GM18861 (cell line): ENCODE data around the gene INTS1.

Experiments
- ATAC-seq: cut with Tn5 transposase; IDR thresholded peaks from one replicate; pipeline ENCODE4 v1.9.1; 2021; ENCODE audit not compliant: unreplicated experiment

The INTS1 gene

DNA sequence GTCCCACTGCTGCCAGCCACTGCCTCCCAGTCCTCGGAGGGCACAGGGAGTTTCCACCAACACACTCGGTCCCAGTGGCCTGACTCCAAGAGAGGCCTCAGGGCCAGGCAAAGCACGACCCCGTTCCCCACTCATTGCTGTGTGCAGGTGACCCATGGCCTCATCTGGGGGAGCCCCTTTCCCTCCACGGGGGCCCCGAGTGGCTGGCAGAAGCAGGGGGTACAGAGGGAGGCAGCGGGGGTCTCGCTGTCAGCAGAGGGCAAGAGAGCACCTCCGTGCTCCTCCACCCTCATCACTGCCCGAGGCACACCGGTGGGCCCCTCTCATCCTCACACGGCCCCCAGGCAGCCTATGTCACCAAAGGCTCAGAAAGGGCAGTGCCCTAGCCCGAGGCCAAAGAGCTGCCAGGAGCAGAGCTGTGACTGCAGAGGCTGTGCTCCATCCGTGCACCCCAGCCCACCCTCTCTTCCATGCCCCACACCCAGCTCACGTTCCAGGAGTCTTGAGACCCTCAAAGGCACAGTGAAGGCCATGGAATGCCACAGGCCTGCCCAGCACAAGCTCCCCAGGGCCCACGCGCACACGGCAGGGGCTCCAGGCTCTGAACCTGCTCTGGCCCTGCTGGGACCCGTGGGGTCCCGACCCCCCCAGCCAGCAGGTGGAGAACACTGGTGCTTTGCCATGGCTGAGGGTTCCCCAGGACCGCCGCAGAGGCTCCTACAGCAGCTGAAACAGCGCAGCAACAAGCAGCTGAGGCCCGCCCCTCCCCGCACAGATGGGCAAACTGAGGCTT is 70.9 kb downstream of the INTS1 start:
- no peak for ATAC-seq

DNA sequence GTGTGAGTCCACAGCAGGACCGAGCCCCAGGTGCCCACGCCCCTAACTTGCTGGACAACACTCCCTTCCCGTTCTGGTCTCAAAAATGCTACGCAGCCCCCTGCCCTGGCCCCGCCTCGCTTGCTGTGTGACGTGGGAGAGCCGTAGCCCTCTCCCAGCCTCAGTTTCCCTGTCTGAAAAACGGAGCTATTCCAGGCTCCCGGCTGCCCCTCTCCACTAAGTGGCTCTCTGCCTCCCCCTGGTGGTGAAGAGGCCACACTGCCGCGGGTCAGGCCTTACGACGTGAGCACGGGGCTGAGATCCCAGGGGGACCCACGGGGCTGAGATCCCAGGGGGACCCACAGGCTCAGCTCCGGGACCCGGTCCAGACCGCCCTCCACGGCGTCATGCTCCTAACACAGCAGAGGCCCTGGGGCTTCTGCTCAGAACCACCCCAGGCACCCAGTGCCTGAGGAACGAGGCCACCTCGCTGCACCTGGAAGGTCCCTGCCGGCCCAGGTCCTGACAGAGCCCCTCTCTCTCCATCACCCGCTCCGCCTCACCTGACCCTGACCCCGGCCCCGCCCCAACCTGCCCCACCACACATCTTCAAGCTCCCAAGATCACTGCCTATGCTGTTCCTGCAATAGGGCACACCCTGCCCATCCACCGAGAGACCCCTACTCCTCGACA is 71.6 kb downstream of the INTS1 start:
- ATAC-seq, result no peak

DNA sequence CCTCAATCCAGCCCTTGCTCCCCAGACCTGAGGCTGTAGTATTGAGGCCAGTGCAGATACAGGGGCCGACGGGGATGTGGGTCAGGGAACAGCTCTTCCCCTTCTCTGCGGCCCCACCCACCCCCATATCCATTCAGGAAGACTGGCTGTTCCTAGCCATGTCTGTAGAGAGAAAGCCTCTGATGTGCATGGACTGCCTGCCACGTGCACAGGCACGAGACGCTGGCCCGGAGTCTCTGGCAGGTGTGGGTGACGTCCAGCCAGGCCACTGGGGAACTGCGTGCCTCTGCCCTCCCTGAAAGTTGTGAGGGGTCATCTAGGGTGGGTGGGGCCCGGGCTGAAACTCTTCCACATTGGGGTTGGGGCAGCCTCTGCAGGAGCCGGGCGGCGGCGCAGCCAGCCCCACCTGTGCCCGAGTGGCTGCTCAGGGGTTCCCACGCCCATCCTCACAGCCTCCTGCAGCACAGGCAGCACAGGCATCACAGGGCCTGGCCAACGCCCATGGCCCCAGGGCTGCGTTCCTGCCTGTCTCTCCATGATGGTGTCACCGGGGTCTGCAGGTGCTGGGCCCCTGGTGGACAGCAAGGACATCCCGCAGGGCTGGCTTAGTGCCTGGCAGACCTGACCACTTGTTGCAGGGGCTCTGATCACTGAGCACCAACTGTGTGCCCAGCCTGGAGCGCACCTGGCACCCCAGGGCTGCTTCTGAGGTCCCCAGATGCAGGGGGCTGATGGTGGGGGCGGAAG is 72.4 kb downstream of the INTS1 start:
- no peak for ATAC-seq

DNA sequence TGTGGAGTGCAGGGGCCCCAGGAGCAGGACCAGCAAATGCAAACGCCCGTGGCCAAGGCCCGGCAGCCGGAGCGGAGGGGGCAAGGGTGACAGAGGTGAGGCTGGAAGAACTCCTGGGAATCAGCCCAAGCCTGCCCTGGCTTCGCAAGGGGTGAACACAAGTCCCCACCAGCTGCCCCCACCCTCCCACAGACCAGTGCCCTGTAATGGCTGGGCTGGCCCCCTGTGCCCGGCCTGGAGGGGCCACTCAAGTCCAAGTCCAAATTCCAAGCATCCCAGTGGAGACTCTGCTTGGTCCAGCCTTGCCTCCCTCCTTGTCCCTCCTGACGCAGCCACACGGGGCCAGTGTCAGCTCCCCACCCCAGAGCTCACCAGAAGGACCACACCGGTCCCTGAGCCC is 73.0 kb downstream of the INTS1 start:
- ATAC-seq, result no peak

DNA sequence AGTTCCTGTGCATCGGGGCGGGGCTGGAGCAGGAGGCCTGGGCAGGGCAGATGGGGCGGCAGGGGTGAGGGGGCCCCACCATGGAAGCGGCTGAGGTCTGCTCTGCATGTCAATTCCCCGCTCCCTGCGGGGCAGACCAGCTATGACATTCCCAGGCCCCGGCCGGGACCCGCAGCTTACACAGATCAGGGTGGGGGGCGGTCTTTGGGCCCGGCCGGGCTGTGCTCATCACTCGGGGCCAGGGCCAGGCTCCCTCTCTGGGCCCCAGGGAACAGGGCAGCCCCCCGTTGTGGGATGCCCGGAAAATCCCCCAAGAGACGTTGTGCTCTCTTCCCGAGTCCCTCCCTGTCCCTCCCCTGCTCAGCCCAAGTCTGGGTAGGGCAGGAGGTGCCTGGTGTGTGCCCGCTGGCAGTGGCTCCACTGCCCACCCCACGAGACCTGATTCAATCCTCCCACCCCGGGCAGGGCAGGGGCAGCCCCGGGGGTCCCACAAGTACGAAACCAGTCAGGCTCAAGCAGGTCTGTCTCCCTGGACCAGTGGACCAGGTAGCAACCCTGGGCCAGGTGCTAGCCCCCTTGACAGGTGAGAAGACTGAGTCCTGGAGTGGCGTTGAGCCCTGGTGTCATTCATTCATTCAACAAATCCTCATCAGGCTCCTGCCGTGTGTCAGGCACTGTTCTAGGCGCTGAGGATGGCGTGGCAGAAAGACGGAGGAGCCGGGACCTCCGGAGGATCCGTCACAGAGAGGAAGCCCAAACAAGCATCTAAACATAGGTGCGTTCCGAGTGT is 73.9 kb downstream of the INTS1 start:
- no peak for ATAC-seq

DNA sequence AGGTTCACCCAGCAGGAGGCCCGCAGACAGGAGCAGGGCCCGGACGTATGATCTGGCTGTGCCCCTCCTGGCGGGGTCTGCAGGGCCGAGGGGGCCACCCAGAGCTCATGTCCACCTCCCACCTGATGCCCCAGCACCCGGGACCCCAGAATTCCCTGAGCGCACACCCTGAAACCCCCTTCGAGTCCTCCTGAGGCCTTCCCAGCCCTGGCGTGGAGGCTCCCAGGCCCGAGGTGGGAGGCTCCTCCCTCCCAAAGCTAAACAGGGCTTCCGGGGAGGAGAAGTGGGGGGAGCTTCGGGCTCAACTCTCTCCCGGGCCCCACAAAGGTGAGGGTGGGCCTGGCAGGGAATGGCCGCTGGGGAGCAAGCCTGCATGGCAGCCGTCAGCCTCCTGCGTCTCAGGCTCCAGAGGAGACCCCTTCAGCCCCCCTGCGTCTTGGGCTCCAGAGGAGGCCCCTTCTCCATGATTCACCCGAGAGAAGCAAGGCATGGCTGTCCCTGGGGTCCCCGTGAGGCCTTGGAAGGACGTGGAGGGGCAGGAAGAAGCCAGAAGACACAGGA is 75.2 kb downstream of the INTS1 start:
- no peak for ATAC-seq

DNA sequence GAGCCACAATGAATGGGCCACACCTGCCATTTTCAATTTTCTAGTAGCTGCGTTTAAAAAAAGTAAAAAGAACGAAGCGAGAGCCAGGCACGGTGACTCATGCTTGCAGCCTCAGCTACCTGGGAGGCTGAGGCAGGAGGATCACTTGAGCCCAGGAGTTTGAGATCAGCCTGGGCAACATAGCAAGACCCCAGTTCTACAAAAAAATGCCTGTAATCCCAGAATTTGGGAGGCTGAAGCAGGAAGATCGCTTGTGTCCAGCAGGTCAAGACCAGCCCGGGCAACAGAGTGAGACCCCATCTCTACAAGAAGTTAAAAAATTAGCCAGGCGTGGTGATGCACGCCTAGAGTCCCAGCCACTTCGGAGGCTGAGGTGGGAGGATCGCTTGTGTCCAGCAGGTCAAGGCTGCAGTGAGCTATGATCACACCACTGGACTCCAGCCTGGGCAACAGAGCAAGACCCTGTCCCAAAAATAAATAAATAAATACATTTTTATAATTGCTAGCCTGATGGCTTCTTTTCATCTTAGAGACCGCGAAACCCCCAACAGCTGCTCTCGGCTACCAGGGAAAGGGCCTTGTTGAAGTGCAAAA is 77.0 kb downstream of the INTS1 start:
- ATAC-seq, result no peak

DNA sequence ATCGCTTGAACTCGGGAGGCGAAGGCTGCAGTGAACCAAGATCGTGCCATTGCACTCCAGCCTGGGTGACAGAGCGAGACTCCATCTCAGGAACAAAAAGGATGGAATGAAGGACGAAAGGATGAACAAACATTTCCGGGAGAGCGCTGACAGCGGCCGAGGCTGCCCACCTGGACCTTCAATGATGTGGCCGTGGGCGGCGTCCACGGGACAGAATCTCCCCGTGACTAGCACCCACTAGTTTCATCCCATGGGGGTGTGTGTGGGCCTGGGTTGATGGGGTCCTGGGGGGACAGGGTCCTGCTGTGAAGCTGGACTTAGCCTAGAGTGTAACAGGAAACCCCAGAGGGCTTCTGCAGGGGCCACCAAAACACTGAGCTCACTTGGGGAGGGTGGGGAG is 77.7 kb downstream of the INTS1 start:
- ATAC-seq, result no peak

DNA sequence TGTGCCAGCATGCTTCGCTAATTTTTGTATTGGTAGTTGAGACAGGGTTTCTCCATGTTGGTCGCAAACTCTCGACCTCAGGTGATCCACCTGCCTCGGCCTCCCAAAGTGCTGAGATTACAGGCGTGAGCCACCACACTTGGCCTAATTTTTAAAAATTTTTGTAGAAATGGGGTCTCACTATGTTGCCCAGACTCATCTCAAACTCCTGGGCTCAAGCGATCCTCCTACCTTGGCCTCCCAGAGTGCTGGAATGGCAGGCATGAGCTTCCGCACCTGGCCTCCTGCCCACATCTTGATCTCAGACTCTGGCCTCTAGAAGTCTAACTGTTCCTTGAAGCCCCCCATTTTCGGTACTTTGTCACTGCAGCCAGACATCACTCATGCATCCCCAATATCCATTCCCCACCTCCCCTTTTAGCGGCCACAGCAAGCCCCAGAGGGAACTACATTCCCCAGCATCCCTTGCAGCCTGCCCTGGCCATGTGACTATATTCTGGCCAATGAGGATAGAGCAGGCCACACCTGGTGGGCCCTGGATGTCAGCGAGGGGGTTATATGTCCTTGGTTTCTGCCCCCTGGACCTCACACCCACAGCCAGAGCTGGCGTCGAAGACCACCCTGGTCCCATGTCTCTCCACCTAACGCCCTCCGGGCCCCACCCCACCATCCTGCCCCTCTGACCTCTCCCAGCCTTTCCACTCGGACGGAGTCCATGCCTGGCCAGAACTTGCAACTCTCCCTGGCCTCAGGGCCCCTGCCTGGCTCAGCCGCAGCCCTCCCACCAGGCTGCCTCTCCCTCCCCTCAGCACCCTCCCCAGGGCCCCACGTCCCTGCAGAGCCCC is 78.7 kb downstream of the INTS1 start:
- ATAC-seq, result no peak

DNA sequence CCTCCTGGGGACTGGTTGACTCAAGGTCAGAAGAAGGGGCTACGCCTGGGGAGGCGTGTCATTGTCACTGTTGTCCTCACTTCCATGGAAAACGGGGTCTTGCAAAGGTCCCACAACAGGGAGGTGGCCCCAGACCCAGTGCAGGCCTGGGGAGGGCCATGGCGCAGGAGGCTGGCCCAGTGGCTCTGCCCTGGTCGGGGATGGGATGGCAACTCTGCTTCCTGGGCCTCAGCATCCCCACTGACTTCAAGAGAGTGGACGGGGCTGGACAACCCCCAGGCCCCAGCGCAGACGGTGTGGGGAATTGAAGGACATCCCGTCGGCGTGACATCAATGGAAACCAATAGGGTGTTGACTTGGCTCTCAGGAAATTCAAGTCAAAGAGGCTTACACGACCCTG is 80.1 kb downstream of the INTS1 start:
- no peak for ATAC-seq

DNA sequence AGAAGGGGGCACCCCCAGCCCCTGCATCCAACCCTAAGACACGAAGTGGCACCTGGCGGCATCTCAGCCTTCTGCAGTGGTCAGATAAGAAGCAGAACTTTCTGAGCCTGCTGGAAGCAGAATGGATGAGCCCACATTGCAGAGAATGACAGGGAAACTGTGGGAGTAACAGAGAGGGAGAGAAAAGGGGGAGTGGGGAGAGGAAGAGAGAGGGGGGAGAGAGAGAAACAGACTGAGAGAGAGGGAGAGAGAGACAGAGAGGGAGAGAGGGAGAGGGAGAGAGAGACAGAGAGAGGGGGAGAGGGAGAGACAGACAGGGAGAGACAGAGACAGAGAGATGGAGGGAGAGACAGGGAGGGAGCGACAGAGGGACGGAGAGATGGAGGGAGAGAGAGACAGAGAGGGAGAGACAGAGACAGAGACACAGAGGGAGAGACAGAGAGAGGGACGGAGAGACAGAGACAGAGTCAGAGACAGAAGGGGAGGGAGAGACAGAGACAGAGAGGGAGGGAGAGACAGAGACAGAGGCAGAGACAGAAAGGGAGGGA is 80.9 kb downstream of the INTS1 start:
- ATAC-seq, result no peak

DNA sequence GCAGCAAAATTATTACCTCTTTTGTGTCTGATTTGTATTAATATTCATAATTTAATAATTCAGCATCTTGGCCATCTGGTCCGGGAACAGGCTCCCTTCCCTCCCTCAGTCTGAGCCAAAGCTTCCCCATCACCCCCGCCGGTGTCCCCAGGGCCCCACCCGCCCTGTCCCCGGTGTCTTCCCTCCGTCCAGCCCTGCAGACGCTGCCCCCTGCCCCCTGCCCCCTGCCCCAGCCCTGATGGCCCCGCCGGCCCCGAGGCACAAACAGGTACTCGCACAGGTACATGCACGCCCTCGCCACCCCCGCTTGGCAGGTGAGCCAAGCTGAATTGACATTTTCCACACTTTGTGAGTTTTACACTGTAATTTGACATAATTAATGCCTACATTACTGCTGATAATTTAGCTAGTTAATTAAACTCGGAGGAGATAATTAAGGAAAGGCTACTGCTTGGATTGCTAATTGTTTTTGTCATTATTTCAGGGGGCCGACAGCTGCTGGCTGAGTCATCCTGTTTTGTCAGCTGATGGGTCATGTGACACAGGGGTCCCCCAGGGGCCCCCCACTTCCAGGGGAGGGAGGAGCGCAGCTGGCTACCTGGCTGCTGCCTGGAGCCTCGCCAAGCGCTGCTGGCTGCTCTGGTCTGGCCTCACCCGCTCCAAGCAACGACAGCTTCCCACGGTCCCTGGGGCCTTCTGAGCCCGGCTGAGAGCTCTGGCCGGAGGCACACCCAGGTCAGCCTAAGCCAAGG is 81.5 kb downstream of the INTS1 start:
- no peak for ATAC-seq

DNA sequence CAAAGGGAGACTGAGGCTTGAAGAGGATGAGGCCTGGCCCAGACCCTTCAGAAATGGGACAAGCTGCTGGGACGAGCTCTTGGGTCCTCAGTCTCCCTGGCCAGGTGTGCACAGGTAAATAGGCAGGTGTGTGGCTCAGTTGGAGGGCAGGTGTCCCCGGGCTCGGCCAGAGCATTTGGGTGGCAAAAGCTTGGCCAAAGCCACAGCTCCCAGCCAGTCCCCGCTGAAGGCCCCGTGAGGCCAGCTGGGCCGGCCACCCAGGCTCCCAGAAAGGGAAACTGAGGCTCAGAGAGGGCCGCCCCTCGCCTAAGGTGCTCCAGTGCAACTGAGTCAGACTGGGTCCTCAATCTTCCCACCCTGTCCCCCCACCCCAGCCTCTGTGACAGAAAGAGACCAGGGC is 82.2 kb downstream of the INTS1 start:
- no peak for ATAC-seq

DNA sequence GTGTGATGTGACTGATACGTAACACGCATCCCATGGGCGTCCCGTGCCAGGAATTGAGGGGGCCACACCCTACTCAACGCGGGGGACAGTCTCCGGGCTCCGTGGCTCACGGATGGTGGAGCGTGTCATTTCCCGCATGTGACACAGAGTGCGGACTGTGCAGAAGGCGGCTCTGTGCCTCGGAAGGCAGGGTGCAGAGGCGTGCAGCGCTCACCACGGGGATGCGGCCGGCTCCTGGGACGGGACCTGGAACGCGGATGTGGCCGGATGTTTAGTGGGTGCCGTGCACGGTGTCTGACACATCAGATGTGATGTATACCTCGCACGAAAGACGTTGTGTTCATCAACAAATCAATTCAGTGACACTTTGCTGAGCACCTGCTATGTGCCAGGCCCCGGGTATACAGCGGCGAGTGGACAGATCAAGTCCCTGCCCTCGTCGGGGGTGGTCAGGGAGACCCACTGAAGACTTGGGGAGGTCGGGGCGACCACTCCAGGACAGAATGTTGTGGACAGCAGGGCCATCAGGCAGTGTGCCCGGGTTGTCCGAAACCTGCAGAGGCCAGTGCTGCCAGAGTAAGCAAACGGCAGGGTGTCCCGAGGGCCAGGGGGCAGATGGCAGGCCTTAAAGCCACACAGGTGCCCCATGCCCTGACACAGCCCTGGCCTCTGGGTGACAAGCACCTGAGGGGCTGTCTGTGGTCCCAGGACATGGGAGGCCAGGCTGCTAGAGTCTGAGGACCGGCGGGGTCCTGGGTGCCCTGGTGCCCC is 83.0 kb downstream of the INTS1 start:
- ATAC-seq, result no peak
